Right lobe of liver (tissue), 6 donors: ENCODE measurements around the gene IQSEC3. TPM values are rescaled to one million over a fixed set of nuclear protein-coding genes. Genes with fewer than 3 reads are reported as not detected.

Experiments used
- ATAC-seq, 4 donors: fragments of 200-7000 bp; cut with Tn5 transposase; one replicate each; pipeline ENCODE4 v1.9.1; 2020; ENCODE audit warnings: mild to moderate bottlenecking in 4 of 4, moderate library complexity in 4 of 4
- DNase-seq, 3 donors: peaks; one replicate each; pipeline ENCODE4 v3.0.0-alpha.2; 2020
- H3K27ac ChIP-seq, 3 donors: fragments of 200-600 bp; one replicate each; pipeline ENCODE4 v1.8.0; 2022
- H3K27me3 ChIP-seq, 2 donors: fragments of 200-600 bp; one replicate each; pipeline ENCODE4 v1.8.0; 2022
- H3K36me3 ChIP-seq, 4 donors: fragments of 200-600 bp; sonication (generic) in 1 of 4; one replicate each; pipeline versions ENCODE4 v1.5.1 to v1.8.0; 2017 to 2022; ENCODE audit warnings: control low read depth in 1 of 4
- H3K4me1 ChIP-seq, 4 donors: fragments of 200-600 bp; sonication (generic) in 1 of 4; one replicate each; pipeline versions ENCODE4 v1.5.1 to v1.8.0; 2017 to 2022; ENCODE audit warnings: control low read depth in 1 of 4
- H3K4me3 ChIP-seq, 3 donors: fragments of 200-600 bp; one replicate each; pipeline ENCODE4 v1.8.0; 2022
- H3K9me3 ChIP-seq, 4 donors: fragments of 200-600 bp; sonication (generic) in 1 of 4; one replicate each; pipeline versions ENCODE4 v1.5.1 to v1.8.0; 2017 to 2022; ENCODE audit warnings: control low read depth in 1 of 4
- CTCF ChIP-seq, 4 donors: fragments of 200-600 bp in 3 of 4; fragments of 450-650 bp in 1 of 4; IDR thresholded peaks; one replicate each; pipeline versions ENCODE4 v1.5.1 to v1.8.0; 2016 to 2022; ENCODE audit warnings: antibody characterized with exemption in 4 of 4, mild to moderate bottlenecking in 2 of 4
- POLR2A ChIP-seq: fragments of 450-650 bp; IDR thresholded peaks from one replicate; pipeline ENCODE4 v1.6.1; 2017; ENCODE audit warnings: antibody characterized with exemption, mild to moderate bottlenecking
- WGBS: methylation state at CpG from one replicate; pipeline ENCODE4 v1.1.6; 2018; ENCODE audit warnings: low coverage, low lambda C conversion rate; ENCODE audit not compliant: insufficient coverage; ENCODE audit errors: missing lambda C conversion rate; 5-methylcytosine and 5-hydroxymethylcytosine counted together
- intact Hi-C, 2 donors: fragments of 100-400 bp; cut with DNase I; formaldehyde crosslinking; loops; one replicate each; pipeline versions ENCODE4 v1.11.2 to v1.14.1; 2022
- total RNA-seq, 6 experiments: library from RNA; depleted of rRNA in 2 of 6; stranded (reverse); fragments of >200 nt in 2 of 6; fragmentation: NEBNext Ultra II Directional in 3 of 6; extraction: Animal tissue kit (Norgen Biotek cat#: 25700) in 3 of 6; gene quantifications; one replicate each; pipeline versions ENCODE4 v1.1.0 to v1.2.4, GENCODE V29; 2016 to 2023
- donor health status: DM: no; HTN: yes; CAD: no.
- donor health status: DM: no; HTN: no; CAD: no.
- donor health status: DM: no; HTN: no; CAD: no.
- donor health status: DM: no; HTN: yes; CAD: no.
- donor health status: DM: no; HTN: yes; CAD: no.

The IQSEC3 gene
- total RNA-seq, 6 experiments from 2014 or later, result 0.05 to 0.64 (median 0.15) TPM; not detected in 1

- ATAC-seq (no peak), DNase-seq (no peak)
- Histone ChIP-seq H3K4me1 (no peaks in the 10 kb centered on the region), H3K27me3 (no peaks in the 10 kb centered on the region), H3K27ac (no peak overlapping the region), H3K4me3 (no peak overlapping the region), H3K36me3 (peaks cover 0 to 25% (median 8%) of the 10 kb centered on the region in 4 donors), H3K9me3 (no peaks in the 10 kb centered on the region)
- TF ChIP-seq CTCF (IDR thresholded peaks at IDR 0.05) (no peak), POLR2A (no peak)
- intact Hi-C loops, result no loop called here
- 95% methylated on average over 6 of the region's 7 CpGs for WGBS
Measured at GRCh38 chr12:227286-227915, 160.8 kb downstream of the IQSEC3 start.

Other genes with a start within 250 kb of the IQSEC3 start
- 100 to 1,000 TPM in 1 of 6 experiments, 10 to 100 TPM in 4, 1 to 10 TPM in 1; 8.2 to 114 (median 26.5) TPM for gene SLC6A12, start 147.4 kb downstream of the IQSEC3 start, total RNA-seq
- 10 to 100 TPM in 3 of 6 experiments, 1 to 10 TPM in 3; 2.0 to 70.6 (median 14.4) TPM for gene SLC6A13, start 196.1 kb downstream of the IQSEC3 start, total RNA-seq